Measurements from ENCODE around the gene KLHL11.

Gene KLHL11

GRCh38 chr17:41910701-41911391 is 45.6 kb upstream of the KLHL11 start:
- peak; percentile 76 for ATAC-seq
- TF ChIP-seq TOX (CRISPR knock-in tag; IDR thresholded peaks at IDR 0.05; ENCODE audit: borderline replicate concordance) (no peak), CSDC2 (CRISPR knock-in tag; IDR thresholded peaks at IDR 0.05) (no peak), BACH2 (CRISPR knock-in tag; IDR thresholded peaks at IDR 0.05; ENCODE audit: borderline replicate concordance) (no peak), ZNF565 (CRISPR knock-in tag; conservative IDR thresholded peaks at IDR 0.05; ENCODE audit: low read depth) (no peak), POU6F1 (CRISPR knock-in tag; IDR thresholded peaks at IDR 0.05; ENCODE audit: borderline replicate concordance, low read depth) (no peak), RARB (CRISPR knock-in tag; IDR thresholded peaks at IDR 0.05) (no peak), ZFP3 (CRISPR knock-in tag; IDR thresholded peaks at IDR 0.05) (no peak), PPARA (CRISPR knock-in tag; IDR thresholded peaks at IDR 0.05; ENCODE audit: borderline replicate concordance) (no peak), GLIS3 (CRISPR knock-in tag; IDR thresholded peaks at IDR 0.05) (no peak)
- TF ChIP-seq, protein P1, sequence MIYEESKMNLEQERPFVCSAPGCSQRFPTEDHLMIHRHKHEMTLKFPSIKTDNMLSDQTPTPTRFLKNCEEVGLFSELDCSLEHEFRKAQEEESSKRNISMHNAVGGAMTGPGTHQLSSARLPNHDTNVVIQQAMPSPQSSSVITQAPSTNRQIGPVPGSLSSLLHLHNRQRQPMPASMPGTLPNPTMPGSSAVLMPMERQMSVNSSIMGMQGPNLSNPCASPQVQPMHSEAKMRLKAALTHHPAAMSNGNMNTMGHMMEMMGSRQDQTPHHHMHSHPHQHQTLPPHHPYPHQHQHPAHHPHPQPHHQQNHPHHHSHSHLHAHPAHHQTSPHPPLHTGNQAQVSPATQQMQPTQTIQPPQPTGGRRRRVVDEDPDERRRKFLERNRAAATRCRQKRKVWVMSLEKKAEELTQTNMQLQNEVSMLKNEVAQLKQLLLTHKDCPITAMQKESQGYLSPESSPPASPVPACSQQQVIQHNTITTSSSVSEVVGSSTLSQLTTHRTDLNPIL (CRISPR knock-in tag; IDR thresholded peaks at IDR 0.05; ENCODE audit: low read depth) = no peak

GRCh38 chr17:41909088-41909487 is 43.9 kb upstream of the KLHL11 start:
- no peak for ATAC-seq
- no peak for TF ChIP-seq CSDC2 (CRISPR knock-in tag; IDR thresholded peaks at IDR 0.05)
- TF ChIP-seq PATZ1 (CRISPR knock-in tag; IDR thresholded peaks at IDR 0.05; ENCODE audit: borderline replicate concordance) = no peak
- no peak for TF ChIP-seq RARB (CRISPR knock-in tag; IDR thresholded peaks at IDR 0.05)
- no peak for TF ChIP-seq ZNF70 (CRISPR knock-in tag; IDR thresholded peaks at IDR 0.05)
- no peak for TF ChIP-seq ZFP30 (CRISPR knock-in tag; IDR thresholded peaks at IDR 0.05)
- TF ChIP-seq ZFP3 (CRISPR knock-in tag; IDR thresholded peaks at IDR 0.05) = no peak
- TF ChIP-seq ZC3H10 (CRISPR knock-in tag; IDR thresholded peaks at IDR 0.05) = no peak
- no peak for TF ChIP-seq POU6F1 (CRISPR knock-in tag; IDR thresholded peaks at IDR 0.05; ENCODE audit: borderline replicate concordance, low read depth)

DNA sequence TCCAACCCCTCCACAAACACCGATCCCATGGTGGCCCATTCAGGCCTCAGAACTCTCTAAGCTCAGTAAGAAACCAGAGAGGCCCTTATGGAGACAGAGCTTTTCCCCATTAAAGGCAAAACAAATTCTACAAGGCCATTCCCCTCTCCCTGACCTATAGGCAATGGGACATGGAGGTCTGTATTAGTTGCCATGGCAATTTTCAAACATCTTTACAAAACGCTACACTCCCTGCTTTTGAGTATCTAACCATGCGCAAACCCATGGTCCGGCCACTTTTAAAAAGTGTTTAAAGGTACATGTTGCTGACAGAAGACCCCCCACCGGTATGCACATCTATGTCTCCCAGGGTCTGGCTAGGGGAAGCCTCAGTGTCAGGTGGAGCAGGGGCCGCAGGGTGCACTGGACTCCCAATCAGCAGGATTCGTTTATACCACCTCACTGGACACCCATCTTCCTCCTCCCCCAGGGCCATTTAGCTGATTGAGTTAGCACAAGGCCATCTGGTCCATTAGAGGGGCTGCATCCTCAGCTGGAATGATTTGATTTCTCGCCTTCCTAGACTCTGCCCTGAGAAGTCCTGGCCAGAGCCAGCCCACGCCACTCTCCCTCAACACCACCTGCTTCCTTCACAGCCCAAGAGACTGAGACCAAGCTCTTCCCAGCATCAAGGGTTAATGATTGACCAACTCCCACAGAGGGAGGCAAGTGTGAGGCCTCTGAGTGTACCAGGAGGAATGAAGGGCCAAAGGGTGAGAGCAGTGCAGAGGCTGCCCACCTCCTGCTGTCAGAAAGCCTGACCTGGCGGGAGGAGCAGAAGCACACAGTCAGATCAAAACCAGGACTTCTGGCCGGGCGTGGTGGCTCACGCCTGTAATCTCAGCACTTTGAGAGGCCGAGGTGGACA is 42.7 kb upstream of the KLHL11 start:
- ATAC-seq = peak; percentile 21
- TF ChIP-seq ZC3H10 (CRISPR knock-in tag; IDR thresholded peaks at IDR 0.05) = no peak
- peak; percentile 55; the same call in 1 of the 2 replicates for TF ChIP-seq SNAI2 (CRISPR knock-in tag; IDR thresholded peaks at IDR 0.05)
- TF ChIP-seq TOX (CRISPR knock-in tag; IDR thresholded peaks at IDR 0.05; ENCODE audit: borderline replicate concordance) = no peak
- TF ChIP-seq ZNF70 (CRISPR knock-in tag; IDR thresholded peaks at IDR 0.05) = no peak
- no peak for TF ChIP-seq BACH2 (CRISPR knock-in tag; IDR thresholded peaks at IDR 0.05; ENCODE audit: borderline replicate concordance)
- TF ChIP-seq CSDC2 (CRISPR knock-in tag; IDR thresholded peaks at IDR 0.05) = no peak
- no peak for TF ChIP-seq ESRRG (CRISPR knock-in tag; IDR thresholded peaks at IDR 0.05)
- peak; percentile 86 for TF ChIP-seq TCF4 (CRISPR knock-in tag; IDR thresholded peaks at IDR 0.05; ENCODE audit: borderline replicate concordance)
- no peak for TF ChIP-seq ZNF8 (CRISPR knock-in tag; IDR thresholded peaks at IDR 0.05)
- TF ChIP-seq ZNF565 (CRISPR knock-in tag; conservative IDR thresholded peaks at IDR 0.05; ENCODE audit: low read depth) = no peak
- TF ChIP-seq ISL1 (CRISPR knock-in tag; IDR thresholded peaks at IDR 0.05) = peak; percentile 48
- no peak for TF ChIP-seq PATZ1 (CRISPR knock-in tag; IDR thresholded peaks at IDR 0.05; ENCODE audit: borderline replicate concordance)
- TF ChIP-seq OSR1 (CRISPR knock-in tag; IDR thresholded peaks at IDR 0.05) = no peak
